ENCODE measurements around the gene ERGIC1. TPM values are rescaled to one million over a fixed set of nuclear protein-coding genes. Genes with fewer than 3 reads are reported as not detected.

Gene ERGIC1
- total RNA-seq, 2 donors from 2014 or later = 46.5 to 93.1 TPM

GRCh38 chr5:172868924-172869591, 35.0 kb downstream of the ERGIC1 start:
- intact Hi-C loops (cut with DNase I) = no loop called here

GRCh38 chr5:172869691-172870090, 35.6 kb downstream of the ERGIC1 start:
- Histone ChIP-seq H3K27me3 (no peaks in the 10 kb centered on the region), H3K9me3 (no peaks in the 10 kb centered on the region), H3K27ac (peak overlapping the region; percentile 80 to 89 (median 87)), H3K4me1 (peaks cover 87% of the 10 kb centered on the region), H3K36me3 (replicated peaks in 1 of 2; ENCODE audit: insufficient read depth in 1 of 2, low read depth in 2 of 2) (no peaks in the 10 kb centered on the region), H3K4me3 (no peak overlapping the region)
- ATAC-seq = no peak
- DNase-seq = no peak
- WGBS, 2 donors = 79 to 89% methylated on average over 1 of the region's 1 CpG
- no peak for TF ChIP-seq CTCF (IDR thresholded peaks at IDR 0.05)
- TF ChIP-seq POLR2A (IDR thresholded peaks at IDR 0.05) = no peak
- intact Hi-C loops (cut with DNase I) = no loop called here

More at GRCh38 chr5:172868924-172869591, 35.0 kb downstream of the ERGIC1 start:
- Histone ChIP-seq H3K36me3 (replicated peaks in 1 of 2; ENCODE audit: insufficient read depth in 1 of 2, low read depth in 2 of 2) (no peaks in the 10 kb centered on the region), H3K4me3 (no peak overlapping the region), H3K27me3 (no peaks in the 10 kb centered on the region), H3K4me1 (peaks cover 87% of the 10 kb centered on the region), H3K9me3 (no peaks in the 10 kb centered on the region), H3K27ac (peak overlapping the region; percentile 80 to 89 (median 87))
- DNase-seq (peak; percentile 69 to 92 (median 80)), ATAC-seq (peak; percentile 85)
- peak in 2 of 3 donors; percentile 64 to 75 for TF ChIP-seq POLR2A (IDR thresholded peaks at IDR 0.05)
- TF ChIP-seq CTCF (IDR thresholded peaks at IDR 0.05) = peak in 3 of 7 experiments; percentile 31 to 40 (median 31)
- 46 to 63% methylated on average over 8 to 10 of the region's 10 CpGs for WGBS, 2 donors

GRCh38 chr5:172870291-172870714, 36.3 kb downstream of the ERGIC1 start:
- peak overlapping the region; percentile 80 to 89 (median 87) for H3K27ac ChIP-seq
- WGBS, 2 donors = 63% methylated on average over 4 of the region's 4 CpGs

GRCh38 chr5:172870715-172871461, 36.8 kb downstream of the ERGIC1 start:
- no peak for TF ChIP-seq CTCF (IDR thresholded peaks at IDR 0.05)
- no peak for TF ChIP-seq POLR2A (IDR thresholded peaks at IDR 0.05)
- Histone ChIP-seq H3K4me3 (no peak overlapping the region), H3K4me1 (peaks cover 83% of the 10 kb centered on the region), H3K36me3 (replicated peaks in 1 of 2; ENCODE audit: insufficient read depth in 1 of 2, low read depth in 2 of 2) (no peaks in the 10 kb centered on the region), H3K27me3 (no peaks in the 10 kb centered on the region), H3K9me3 (no peaks in the 10 kb centered on the region), H3K27ac (peak overlapping the region; percentile 80 to 89 (median 87))
- 80% methylated on average over 19 to 20 of the region's 20 CpGs for WGBS, 2 donors
- DNase-seq (no peak), ATAC-seq (no peak)
- intact Hi-C loops (cut with DNase I) = no loop called here

More at GRCh38 chr5:172870291-172870714, 36.3 kb downstream of the ERGIC1 start:
- no peaks in the 10 kb centered on the region for H3K9me3 ChIP-seq
- ATAC-seq (no peak), DNase-seq (peak in 1 of 4 donors; percentile 63)
- no peaks in the 10 kb centered on the region for H3K36me3 ChIP-seq (replicated peaks in 1 of 2; ENCODE audit: insufficient read depth in 1 of 2, low read depth in 2 of 2)
- H3K4me3 ChIP-seq = no peak overlapping the region
- peaks cover 85% of the 10 kb centered on the region for H3K4me1 ChIP-seq
- H3K27me3 ChIP-seq = no peaks in the 10 kb centered on the region
- TF ChIP-seq CTCF (IDR thresholded peaks at IDR 0.05) = no peak
- TF ChIP-seq POLR2A (IDR thresholded peaks at IDR 0.05) = peak in 1 of 3 donors; percentile 25
- intact Hi-C loops (cut with DNase I) = no loop called here

Measured in body of pancreas (tissue), 4 donors.